Sigmoid colon (tissue), 7 donors: Measurements from ENCODE around the gene ZNF439. TPM values are rescaled to one million over a fixed set of nuclear protein-coding genes. Genes with fewer than 3 reads are reported as not detected.
"Not testable (repeated sequence)": the region's sequence is repeated elsewhere in the genome, so short reads cannot be mapped to it uniquely, and the experiment has no call there.

Experiments
- DNase-seq: peaks from one replicate; pipeline ENCODE4 v3.0.0-alpha.2; 2019
- H3K27ac ChIP-seq, 4 donors: fragments of 200-600 bp; sonication (generic); one replicate each; pipeline ENCODE4 v1.5.1; 2016 to 2019; ENCODE audit warnings: mild to moderate bottlenecking in 1 of 4
- H3K27me3 ChIP-seq, 3 donors: fragments of 200-600 bp; sonication (generic); one replicate each; pipeline ENCODE4 v1.5.1; 2019; ENCODE audit warnings: mild to moderate bottlenecking in 1 of 3
- H3K36me3 ChIP-seq, 4 donors: fragments of 200-600 bp; sonication (generic); one replicate each; pipeline ENCODE4 v1.5.1; 2016 to 2019
- H3K4me1 ChIP-seq, 4 donors: fragments of 200-600 bp; sonication (generic); one replicate each; pipeline ENCODE4 v1.5.1; 2017 to 2019
- H3K4me3 ChIP-seq, 4 donors: fragments of 200-600 bp; sonication (generic); one replicate each; pipeline ENCODE4 v1.5.1; 2017 to 2019; ENCODE audit warnings: mild to moderate bottlenecking in 2 of 4, moderate library complexity in 1 of 4
- H3K9me3 ChIP-seq, 4 donors: fragments of 200-600 bp in 3 of 4; sonication (generic) in 3 of 4; one replicate each; pipeline versions ENCODE4 v1.5.1 to v1.6.1; 2013 to 2019
- CTCF ChIP-seq, 4 experiments: fragments of 450-650 bp in 3 of 4; fragments of 200-600 bp in 1 of 4; IDR thresholded peaks; one replicate each; pipeline ENCODE4 v1.5.1; 2016 to 2019; ENCODE audit warnings: antibody characterized with exemption in 4 of 4, mild to moderate bottlenecking in 3 of 4, moderate library complexity in 2 of 4
- EP300 ChIP-seq, 4 donors: sonication (generic); formaldehyde crosslinking; IDR thresholded peaks; one replicate each; pipeline ENCODE4 v1.6.1; 2017; ENCODE audit warnings: antibody characterized with exemption in 4 of 4
- POLR2A ChIP-seq, 2 donors: fragments of 450-650 bp; IDR thresholded peaks; one replicate each; pipeline ENCODE4 v1.6.1; 2016; ENCODE audit warnings: antibody characterized with exemption in 2 of 2, mild to moderate bottlenecking in 2 of 2, moderate library complexity in 2 of 2
- POLR2AphosphoS5 ChIP-seq, 4 donors: sonication (generic); formaldehyde crosslinking; IDR thresholded peaks; one replicate each; pipeline ENCODE4 v1.6.1; 2017; ENCODE audit warnings: antibody characterized with exemption in 4 of 4
- WGBS, 2 donors: extraction: QIAGEN DNeasy Blood & Tissue Kit; methylation state at CpG; one replicate each; pipeline ENCODE4 v1.1.7; 2013; 5-methylcytosine and 5-hydroxymethylcytosine counted together
- intact Hi-C: fragments of 100-400 bp; cut with DNase I; formaldehyde crosslinking; loops from one replicate; pipeline ENCODE4 v1.15.1; 2023
- polyA plus RNA-seq, 3 donors: library from polyadenylated mRNA; stranded (reverse); fragments of 200-250 nt; gene quantifications; one replicate each; pipeline ENCODE4 v1.2.3, GENCODE V29; 2013
- total RNA-seq, 4 donors: library from RNA; depleted of rRNA; stranded (reverse); fragments of >200 nt; gene quantifications; one replicate each; pipeline ENCODE4 v1.1.0, GENCODE V29; 2016
- donor health status: healthy with polysubstance abuse.
- donor health status: Bipolar disorder and iron deficiency.
- donor health status: healthy.

Gene ZNF439
- total and polyA plus RNA-seq, 7 donors: 2.4 to 8.6 (median 5.4) TPM

- no peaks in the 10 kb centered on the region for H3K27me3 ChIP-seq
- DNase-seq: peak; percentile 97
- intact Hi-C loops: loop anchor here (1.0 kb wide), 1 partner anchor 16 kb away; the partner anchor contains the start of gene ZNF491
- TF ChIP-seq POLR2A (IDR thresholded peaks at IDR 0.05): peak; percentile 84 to 95
- peak; percentile 93 to 98 (median 96) for TF ChIP-seq POLR2AphosphoS5 (IDR thresholded peaks at IDR 0.05)
- no peak for TF ChIP-seq EP300 (IDR thresholded peaks at IDR 0.05)
- peaks cover 0 to 7% (median under 1%) of the 10 kb centered on the region in 4 donors for H3K36me3 ChIP-seq
- H3K27ac ChIP-seq: peak within 1 kb of the TSS; percentile 86 to 96 (median 94)
- H3K9me3 ChIP-seq: no peaks in the 10 kb centered on the region
- H3K4me3 ChIP-seq: peak within 1 kb of the TSS; percentile 63 to 95 (median 89)
- H3K4me1 ChIP-seq: peaks cover 0 to 20% (median 16%) of the 10 kb centered on the region in 4 donors
- WGBS, 2 donors: 0% methylated on average over 55 of the region's 55 CpGs
Observed at GRCh38 chr19:11814029-11814699, 34.4 kb upstream of the ZNF439 start, which contains the start of gene ZNF440. TSS of gene ZNF440 (plus strand) at chr19:11814273. CDS start at chr19:11814448, 175 bp downstream.

- no peaks in the 10 kb centered on the region for H3K9me3 ChIP-seq
- DNase-seq: no peak
- peaks cover 0 to 20% (median 16%) of the 10 kb centered on the region in 4 donors for H3K4me1 ChIP-seq
- peak overlapping the region; percentile 63 to 95 (median 89) for H3K4me3 ChIP-seq
- no peaks in the 10 kb centered on the region for H3K27me3 ChIP-seq
- H3K27ac ChIP-seq: peak overlapping the region; percentile 86 to 96 (median 94)
- TF ChIP-seq EP300 (IDR thresholded peaks at IDR 0.05) (no peak), POLR2A (IDR thresholded peaks at IDR 0.05) (no peak)
- peaks cover 0 to 6% (median under 1%) of the 10 kb centered on the region in 4 donors for H3K36me3 ChIP-seq
- WGBS, 2 donors: 3 to 12% methylated on average over 13 of the region's 13 CpGs
- intact Hi-C loops: loop anchor here (1.0 kb wide), 1 partner anchor 16 kb away; the partner anchor contains the start of gene ZNF491
Observed at GRCh38 chr19:11814700-11815035, 33.9 kb upstream of the ZNF439 start.

- Histone ChIP-seq H3K27me3 (no peaks in the 10 kb centered on the region), H3K27ac (no peak overlapping the region), H3K36me3 (peaks cover 0 to 6% (median 2%) of the 10 kb centered on the region in 4 donors), H3K9me3 (peaks cover 0 to 4% (median 0%) of the 10 kb centered on the region in 4 donors), H3K4me3 (no peak overlapping the region), H3K4me1 (no peaks in the 10 kb centered on the region)
- no peak for DNase-seq
- intact Hi-C loops: no loop called here
- TF ChIP-seq CTCF (IDR thresholded peaks at IDR 0.05): no peak
- 90 to 92% methylated on average over 5 of the region's 5 CpGs for WGBS, 2 donors
Observed at GRCh38 chr19:11821474-11822109, 26.9 kb upstream of the ZNF439 start.

- H3K27me3 ChIP-seq, H3K4me1 ChIP-seq, H3K27ac ChIP-seq, intact Hi-C loops, DNase-seq, H3K4me3 ChIP-seq: not testable (repeated sequence)
- WGBS, 2 donors: 91 to 96% methylated on average over 7 of the region's 7 CpGs
- Histone ChIP-seq H3K9me3 (peaks cover 13 to 34% (median 22%) of the 10 kb centered on the region in 4 donors), H3K36me3 (peaks cover 21 to 46% (median 30%) of the 10 kb centered on the region in 4 donors)
Observed at GRCh38 chr19:11828957-11829876, 19.3 kb upstream of the ZNF439 start.

GRCh38 chr19:11832253-11832912 is 16.1 kb upstream of the ZNF439 start:
- Histone ChIP-seq H3K27me3 (no peaks in the 10 kb centered on the region), H3K27ac (no peak overlapping the region), H3K4me3 (no peak overlapping the region), H3K9me3 (peaks cover 13 to 35% (median 22%) of the 10 kb centered on the region in 4 donors), H3K36me3 (peaks cover 21 to 49% (median 30%) of the 10 kb centered on the region in 4 donors), H3K4me1 (no peaks in the 10 kb centered on the region)
- 97 to 98% methylated on average over 8 of the region's 8 CpGs for WGBS, 2 donors
- intact Hi-C loops: no loop called here
- no peak for DNase-seq
- TF ChIP-seq POLR2AphosphoS5 (IDR thresholded peaks at IDR 0.05) (no peak), EP300 (IDR thresholded peaks at IDR 0.05) (no peak), POLR2A (IDR thresholded peaks at IDR 0.05) (no peak), CTCF (IDR thresholded peaks at IDR 0.05) (no peak)
